K562 (cell line): ENCODE data around the gene C9orf40. TPM values are rescaled to one million over a fixed set of nuclear protein-coding genes. Genes with fewer than 3 reads are reported as not detected.

Experiments used
- ATAC-seq: fragments of 200-7000 bp; cut with Tn5 transposase; 3 replicates; pipeline ENCODE4 v1.9.1; 2020; ENCODE audit warnings: moderate library complexity
- BruUV-seq: library from RNA; stranded (reverse); fragments of 400-500 nt; replicated peaks from 2 replicates; lab custom pipeline; 2021; lab: Mats Ljungman, UMichigan
- CTCF ChIA-PET: fragments of 300-600 bp; formaldehyde crosslinking; extraction: SDS; loops from one replicate; lab custom pipeline; 2021; ENCODE audit warnings: low intra/inter-chr PET ratio; lab: Yijun Ruan, JAX
- POLR2A ChIA-PET: fragments of 300-600, 350-650 bp; sonication (Branson Sonifier 250); formaldehyde crosslinking; extraction: SDS; loops from one replicate; lab custom pipeline; 2021; ENCODE audit warnings: antibody characterized with exemption, inconsistent platforms; lab: Yijun Ruan, JAX
- DNase-seq, 4 experiments: peaks; one replicate each; pipeline versions ENCODE4 v3.0.0 to v3.0.0-alpha.2; 2011 to 2018; ENCODE audit warnings: low spot score in 3 of 4, mixed read lengths in 3 of 4; ENCODE audit errors: extremely low read depth in 1 of 4
- FAIRE-seq: peaks from 2 replicates; lab custom pipeline; 2011; peaks lifted over from hg19 to GRCh38; lab: Jason Lieb, UNC
- H2AFZ ChIP-seq: 2 replicates; pipeline ENCODE4 v1.6.0; 2011; ENCODE audit warnings: low read depth, low read length, control low read depth, inconsistent platforms
- H3K27ac ChIP-seq: fragments of 200-600 bp; 3 replicates; pipeline ENCODE4 v1.8.0; 2011; ENCODE audit warnings: low read depth, mild to moderate bottlenecking, control low read depth, inconsistent platforms, low read length, moderate library complexity, mixed read lengths; ENCODE audit errors: extremely low read depth
- H3K27me3 ChIP-seq, 2 experiments: fragments of 300-600 bp in 1 of 2; 2 replicates in 1 of 2; 3 replicates in 1 of 2; pipeline versions ENCODE4 v1.6.0 to v1.8.0; 2011; ENCODE audit warnings: inconsistent platforms in 2 of 2, low read length in 2 of 2, mild to moderate bottlenecking in 1 of 2, mixed read lengths in 1 of 2, moderate library complexity in 1 of 2; ENCODE audit not compliant: control insufficient read depth in 2 of 2, insufficient read depth in 2 of 2
- H3K36me3 ChIP-seq: fragments of 300-600 bp; 3 replicates; pipeline ENCODE4 v1.8.0; 2011; ENCODE audit warnings: mild to moderate bottlenecking, low read length, inconsistent platforms; ENCODE audit not compliant: control insufficient read depth, insufficient read depth
- H3K4me1 ChIP-seq, 2 experiments: fragments of 200-600 bp in 1 of 2; replicated peaks in 1 of 2; 2 replicates in 1 of 2; 3 replicates in 1 of 2; pipeline versions ENCODE4 v1.5.1 to v1.8.0; 2011; ENCODE audit warnings: inconsistent platforms in 2 of 2, low read length in 2 of 2, mild to moderate bottlenecking in 1 of 2, mixed read lengths in 1 of 2, moderate library complexity in 1 of 2; ENCODE audit not compliant: control insufficient read depth in 2 of 2, insufficient read depth in 2 of 2
- H3K4me2 ChIP-seq: 2 replicates; pipeline ENCODE4 v1.6.1; 2011; ENCODE audit warnings: low read length, control low read depth, inconsistent platforms, mixed read lengths; ENCODE audit not compliant: insufficient read depth
- H3K4me3 ChIP-seq: fragments of 200-600 bp; sonication (generic), shearing (Covaris generic); 2 replicates; pipeline ENCODE4 v1.5.1; 2016; ENCODE audit warnings: control low read depth, inconsistent platforms
- H3K79me2 ChIP-seq: fragments of 200-600 bp; 3 replicates; pipeline ENCODE4 v1.8.0; 2011; ENCODE audit warnings: low read length, inconsistent platforms; ENCODE audit not compliant: control insufficient read depth, insufficient read depth
- H3K9ac ChIP-seq, 2 experiments: 2 replicates each; pipeline versions ENCODE4 v1.6.0 to v1.6.1; 2011; ENCODE audit warnings: low read depth in 2 of 2, low read length in 2 of 2, control low read depth in 1 of 2, inconsistent platforms in 1 of 2, mild to moderate bottlenecking in 1 of 2, mixed read lengths in 1 of 2; ENCODE audit not compliant: insufficient read depth in 1 of 2
- H3K9me1 ChIP-seq: one replicate; pipeline ENCODE4 v1.6.0; 2011; ENCODE audit warnings: inconsistent platforms, mild to moderate bottlenecking, low read length, moderate library complexity; ENCODE audit not compliant: control insufficient read depth, insufficient read depth
- H3K9me3 ChIP-seq: replicated peaks from 2 replicates; pipeline ENCODE4 v1.5.1; 2011; ENCODE audit warnings: low read depth, low read length, inconsistent platforms; ENCODE audit not compliant: control insufficient read depth, insufficient read depth
- H4K20me1 ChIP-seq: replicated peaks from 2 replicates; pipeline ENCODE4 v1.6.1; 2011; ENCODE audit warnings: low read length, inconsistent platforms, mixed read lengths; ENCODE audit not compliant: control insufficient read depth, insufficient read depth
- NFE2 ChIP-seq: IDR thresholded peaks from 2 replicates; pipeline ENCODE4 v1.6.1; 2014; ENCODE audit warnings: antibody characterized with exemption, low read depth
- PCBP1 ChIP-seq: fragments of 200-400 bp; formaldehyde crosslinking; IDR thresholded peaks from 2 replicates; pipeline ENCODE4 v1.6.1; 2018; ENCODE audit warnings: mild to moderate bottlenecking, low read depth, low read length; ENCODE audit not compliant: poor library complexity, severe bottlenecking
- RB1 ChIP-seq: fragments of 450-650 bp; IDR thresholded peaks from 2 replicates; pipeline ENCODE4 v1.6.1; 2017; ENCODE audit warnings: low read depth, mild to moderate bottlenecking
- SIN3A ChIP-seq, 2 experiments: fragments of 150-350 bp in 1 of 2; IDR thresholded peaks; 2 replicates each; pipeline ENCODE4 v1.6.1; 2011 to 2016; ENCODE audit warnings: borderline replicate concordance in 2 of 2, low read depth in 2 of 2, low read length in 2 of 2, mild to moderate bottlenecking in 2 of 2, moderate library complexity in 2 of 2; ENCODE audit not compliant: control insufficient read depth in 1 of 2
- SP1 ChIP-seq: sonication (generic); formaldehyde crosslinking; IDR thresholded peaks from 2 replicates; pipeline ENCODE4 v1.8.1; 2022; ENCODE audit warnings: mild to moderate bottlenecking, missing genetic modification reagents
- WGBS: fragments of 100-300 bp; shearing (Covaris generic); methylation state at CpG from one replicate; pipeline ENCODE4 v1.1.6; 2016; ENCODE audit warnings: low coverage, mixed read lengths; ENCODE audit not compliant: insufficient coverage; ENCODE audit errors: missing lambda C conversion rate; 5-methylcytosine and 5-hydroxymethylcytosine counted together
- in situ Hi-C: fragments of 300-500 bp; cut with MboI; formaldehyde crosslinking; loops from 4 replicates; pipeline ENCODE4 v1.15.0; 2018; ENCODE audit warnings: inconsistent platforms, mixed read lengths
- intact Hi-C: fragments of 100-400 bp; cut with micrococcal nuclease; formaldehyde crosslinking; loops from 2 replicates; pipeline ENCODE4 v1.14.2; 2022
- polyA plus RNA-seq, 8 experiments: library from polyadenylated mRNA; depleted of rRNA in 4 of 8; stranded (reverse) in 5 of 8; unstranded in 3 of 8; fragments of >200 nt; fragmentation: Nextera tagmentation in 2 of 8; fragmentation: Illumina TruSeq in 1 of 8; extraction: Ambion mirVana in 2 of 8; extraction: Trizol in 1 of 8; gene quantifications; 2 replicates each; pipeline versions ENCODE4 v1.2.1 to v1.2.3, GENCODE V29; 2011 to 2014; ENCODE audit warnings: inconsistent platforms in 1 of 8, missing spikeins in 1 of 8
- total RNA-seq, 7 experiments: library from RNA; depleted of rRNA in 6 of 7; stranded (reverse); fragments of >200 nt in 6 of 7; fragmentation: Illumina TruSeq in 2 of 7; extraction: Trizol in 2 of 7; gene quantifications; 2 replicates each; pipeline versions ENCODE4 v1.2.1 to v1.2.3, GENCODE V29; 2011 to 2021; ENCODE audit warnings: low replicate concordance in 1 of 7
- TF ChIP-seq, protein P1 (sequence below), 2 experiments: IDR thresholded peaks; 2 replicates each; pipeline ENCODE4 v1.6.1; 2011; ENCODE audit warnings: borderline replicate concordance in 1 of 2, control low read depth in 1 of 2, low read depth in 1 of 2, low read length in 1 of 2, mild to moderate bottlenecking in 1 of 2, mixed read lengths in 1 of 2, moderate library complexity in 1 of 2; ENCODE audit not compliant: insufficient read depth in 1 of 2, insufficient read length in 1 of 2, poor library complexity in 1 of 2, severe bottlenecking in 1 of 2; ENCODE audit errors: extremely low read depth in 1 of 2
- TF ChIP-seq, protein P2 (sequence below): fragments of 450-650 bp; IDR thresholded peaks from one replicate; pipeline ENCODE4 v1.6.1; 2018; ENCODE audit warnings: mild to moderate bottlenecking, moderate library complexity; ENCODE audit not compliant: partially characterized antibody

The C9orf40 gene
- total and polyA plus RNA-seq, 9 of the 15 experiments (the other 6 are each of a cell fraction or from before 2014, with no cell fraction given) = 5.6 to 17.3 (median 8.7) TPM

DNA sequence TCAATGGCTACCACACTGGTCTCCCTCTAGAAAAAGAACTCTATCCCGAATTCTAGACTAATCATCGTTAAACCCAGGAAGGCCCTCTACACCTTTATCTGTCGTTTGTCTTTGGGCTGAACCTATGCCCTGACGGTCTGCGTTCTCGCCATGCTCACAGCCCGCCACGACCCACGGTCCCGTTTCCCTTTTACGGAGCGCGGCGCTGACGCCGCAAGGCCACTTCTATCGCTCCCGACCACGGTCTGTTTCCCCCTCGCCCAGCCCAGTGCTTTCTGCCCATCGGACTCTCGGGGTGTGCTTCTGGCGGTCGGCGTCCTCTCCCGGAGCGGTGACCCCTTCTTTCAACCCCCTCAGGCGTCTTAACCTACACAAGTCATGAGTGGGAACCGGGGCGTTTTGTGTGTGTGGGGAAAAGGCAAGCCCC, 974 bp downstream of the C9orf40 start:
- peak overlapping the region; percentile 84 for H3K4me3 ChIP-seq
- H3K9ac ChIP-seq = peak overlapping the region; percentile 92 to 98
- no peaks in the 10 kb centered on the region for H3K9me1 ChIP-seq
- ChIA-PET CTCF (no interaction called here), POLR2A (interaction anchor here (0.5 to 1.3 kb wide), 8 partner anchors 11 to 747 kb away, joined by 3 to 7 read pairs (median 3); partner anchors contain the start of gene CARNMT1)
- ATAC-seq (peak; percentile 34), DNase-seq (peak in 2 of 4 experiments; percentile 13 to 45), FAIRE-seq (no peak)
- H2AFZ ChIP-seq = peak overlapping the region; percentile 82
- no peaks in the 10 kb centered on the region for H4K20me1 ChIP-seq
- H3K36me3 ChIP-seq = peaks cover 17% of the 10 kb centered on the region; the same call in 2 of the 3 replicates
- BruUV-seq = no TSS peak
- WGBS = under 1% methylated on average over 10 of the region's 30 CpGs
- no peaks in the 10 kb centered on the region for H3K27me3 ChIP-seq
- peak overlapping the region; percentile 98 for H3K27ac ChIP-seq
- no peaks in the 10 kb centered on the region for H3K9me3 ChIP-seq
- intact Hi-C loops (loop anchor here (5.0 kb wide), 1 partner anchor 126 kb away; no protein-coding TSS in a partner anchor), in situ Hi-C loops (no loop called here)
- H3K4me2 ChIP-seq = peak overlapping the region; percentile 83
- peaks cover 48% of the 10 kb centered on the region for H3K79me2 ChIP-seq
- TF ChIP-seq, protein P1, sequence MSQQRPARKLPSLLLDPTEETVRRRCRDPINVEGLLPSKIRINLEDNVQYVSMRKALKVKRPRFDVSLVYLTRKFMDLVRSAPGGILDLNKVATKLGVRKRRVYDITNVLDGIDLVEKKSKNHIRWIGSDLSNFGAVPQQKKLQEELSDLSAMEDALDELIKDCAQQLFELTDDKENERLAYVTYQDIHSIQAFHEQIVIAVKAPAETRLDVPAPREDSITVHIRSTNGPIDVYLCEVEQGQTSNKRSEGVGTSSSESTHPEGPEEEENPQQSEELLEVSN (IDR thresholded peaks at IDR 0.05; ENCODE audit: borderline replicate concordance in 1 of 2, extremely low read depth in 1 of 2, insufficient read depth in 1 of 2, insufficient read length in 1 of 2, low read depth in 1 of 2, low read length in 1 of 2, poor library complexity in 1 of 2, severe bottlenecking in 1 of 2) = peak in 1 of 2 experiments; percentile 29
- TF ChIP-seq RB1 (0 out of 2 replicates have a peak, but pooled peaks have one; percentile 16), SIN3A (IDR thresholded peaks at IDR 0.05; ENCODE audit: borderline replicate concordance in 2 of 2, control insufficient read depth in 1 of 2, low read depth in 2 of 2, low read length in 2 of 2) (0 out of 4 replicates have a peak, but pooled peaks of 1 of the 2 experiments have one; percentile 36), PCBP1 (no peak), SP1 (peak; percentile 5; the same call in 1 of the 2 replicates), NFE2 (no peak)
- TF ChIP-seq, protein P2, sequence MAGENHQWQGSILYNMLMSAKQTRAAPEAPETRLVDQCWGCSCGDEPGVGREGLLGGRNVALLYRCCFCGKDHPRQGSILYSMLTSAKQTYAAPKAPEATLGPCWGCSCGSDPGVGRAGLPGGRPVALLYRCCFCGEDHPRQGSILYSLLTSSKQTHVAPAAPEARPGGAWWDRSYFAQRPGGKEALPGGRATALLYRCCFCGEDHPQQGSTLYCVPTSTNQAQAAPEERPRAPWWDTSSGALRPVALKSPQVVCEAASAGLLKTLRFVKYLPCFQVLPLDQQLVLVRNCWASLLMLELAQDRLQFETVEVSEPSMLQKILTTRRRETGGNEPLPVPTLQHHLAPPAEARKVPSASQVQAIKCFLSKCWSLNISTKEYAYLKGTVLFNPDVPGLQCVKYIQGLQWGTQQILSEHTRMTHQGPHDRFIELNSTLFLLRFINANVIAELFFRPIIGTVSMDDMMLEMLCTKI = no peak
- H3K4me1 ChIP-seq = peaks cover 11 to 15% of the 10 kb centered on the region in 2 experiments; a peak in 4 of 5 replicates
